Thoracic aorta (tissue), 2 donors: ENCODE data around the gene BBOF1. TPM values are rescaled to one million over a fixed set of nuclear protein-coding genes. Genes with fewer than 3 reads are reported as not detected.

Source experiments
- ATAC-seq: fragments of 150-250 bp; one replicate; pipeline ENCODE4 v1.8.0; 2017; ENCODE audit warnings: low read depth; ENCODE audit not compliant: insufficient number of reproducible peaks, low FRiP score
- DNase-seq: peaks from one replicate; pipeline ENCODE4 v3.0.0-alpha.2; 2020; ENCODE audit warnings: low spot score
- H3K27ac ChIP-seq, 2 donors: fragments of 200-600 bp; sonication (generic); 1 replicate in 1 of 2; 2 replicates in 1 of 2; pipeline ENCODE4 v1.5.1; 2016; ENCODE audit warnings: mild to moderate bottlenecking in 2 of 2, moderate library complexity in 2 of 2
- H3K27me3 ChIP-seq: fragments of 200-600 bp; sonication (generic); replicated peaks from 2 replicates; pipeline ENCODE4 v1.6.0; 2016; ENCODE audit warnings: mild to moderate bottlenecking; ENCODE audit not compliant: insufficient read depth
- H3K36me3 ChIP-seq: fragments of 200-600 bp; sonication (generic); one replicate; pipeline ENCODE4 v1.5.1; 2016
- H3K4me1 ChIP-seq, 2 donors: fragments of 200-600 bp; sonication (generic); 1 replicate in 1 of 2; 2 replicates in 1 of 2; pipeline versions ENCODE4 v1.5.1 to v1.6.0; 2016; ENCODE audit warnings: low read depth in 2 of 2, mild to moderate bottlenecking in 1 of 2; ENCODE audit not compliant: control insufficient read depth in 1 of 2
- H3K4me3 ChIP-seq: fragments of 200-600 bp; sonication (generic); 2 replicates; pipeline ENCODE4 v1.5.1; 2016; ENCODE audit warnings: mild to moderate bottlenecking
- H3K9me3 ChIP-seq: fragments of 200-600 bp; sonication (generic); 2 replicates; pipeline ENCODE4 v1.5.1; 2016
- CTCF ChIP-seq: fragments of 200-600 bp; sonication (generic); IDR thresholded peaks from one replicate; pipeline ENCODE4 v1.5.1; 2019; ENCODE audit warnings: antibody characterized with exemption
- total RNA-seq, 2 donors: library from RNA; depleted of rRNA; stranded (reverse); fragments of >200 nt; gene quantifications; one replicate each; pipeline versions ENCODE4 v1.1.0 to v1.2.3, GENCODE V29; 2016

Gene BBOF1
- total RNA-seq, 2 donors from 2014 or later, result 4.7 to 5.6 TPM

- Histone ChIP-seq H3K4me3 (no peak overlapping the region), H3K27ac (no peak overlapping the region)
Measured at GRCh38 chr14:74015963-74016362, 3.2 kb upstream of the BBOF1 start.

GRCh38 chr14:74018174-74018585, 969 bp upstream of the BBOF1 start:
- no peak for ATAC-seq

More at GRCh38 chr14:74015963-74016362, 3.2 kb upstream of the BBOF1 start:
- H3K9me3 ChIP-seq, result no peaks in the 10 kb centered on the region
- peaks cover 8 to 16% of the 10 kb centered on the region in 2 donors for H3K4me1 ChIP-seq
- no peaks in the 10 kb centered on the region for H3K36me3 ChIP-seq
- no peaks in the 10 kb centered on the region for H3K27me3 ChIP-seq
- no peak for DNase-seq
- no peak for TF ChIP-seq CTCF
- no peak for ATAC-seq

GRCh38 chr14:74019408-74020137, 424 bp downstream of the BBOF1 start:
- no peaks in the 10 kb centered on the region for H3K9me3 ChIP-seq
- ATAC-seq (no peak), DNase-seq (no peak)
- H3K4me3 ChIP-seq, result peak overlapping the region; percentile 99
- peak overlapping the region; percentile 78 to 98 for H3K27ac ChIP-seq
- H3K4me1 ChIP-seq, result peaks cover 8 to 16% of the 10 kb centered on the region in 2 donors
- TF ChIP-seq CTCF, result no peak
- no peaks in the 10 kb centered on the region for H3K36me3 ChIP-seq
- no peaks in the 10 kb centered on the region for H3K27me3 ChIP-seq

More at GRCh38 chr14:74018174-74018585, 969 bp upstream of the BBOF1 start:
- Histone ChIP-seq H3K4me3 (peak overlapping the region; percentile 99), H3K9me3 (no peaks in the 10 kb centered on the region), H3K27ac (peak overlapping the region; percentile 93 to 98), H3K36me3 (no peaks in the 10 kb centered on the region), H3K4me1 (peaks cover 8 to 16% of the 10 kb centered on the region in 2 donors), H3K27me3 (no peaks in the 10 kb centered on the region)
- DNase-seq, result no peak
- TF ChIP-seq CTCF, result no peak

GRCh38 chr14:74022346-74022745, 3.2 kb downstream of the BBOF1 start:
- ATAC-seq, result no peak
- H3K27me3 ChIP-seq, result no peaks in the 10 kb centered on the region
- DNase-seq, result no peak
- H3K4me3 ChIP-seq, result no peak overlapping the region
- H3K9me3 ChIP-seq, result no peaks in the 10 kb centered on the region
- no peak for TF ChIP-seq CTCF
- H3K36me3 ChIP-seq, result no peaks in the 10 kb centered on the region
- H3K27ac ChIP-seq, result no peak overlapping the region
- H3K4me1 ChIP-seq, result peaks cover 8 to 16% of the 10 kb centered on the region in 2 donors

GRCh38 chr14:74029136-74029535, 10.0 kb downstream of the BBOF1 start:
- Histone ChIP-seq H3K27ac (no peak overlapping the region), H3K27me3 (no peaks in the 10 kb centered on the region), H3K4me3 (no peak overlapping the region), H3K9me3 (no peaks in the 10 kb centered on the region), H3K4me1 (no peaks in the 10 kb centered on the region), H3K36me3 (no peaks in the 10 kb centered on the region)
- DNase-seq (no peak), ATAC-seq (no peak)
- no peak for TF ChIP-seq CTCF
